ENCODE results near the gene ASB13. TPM values are rescaled to one million over a fixed set of nuclear protein-coding genes. Genes with fewer than 3 reads are reported as not detected.

ASB13 gene
- total and polyA plus RNA-seq, 10 of the 15 experiments (the other 5 are each of a cell fraction or from before 2014, with no cell fraction given), result 0.02 to 0.59 (median 0.10) TPM; not detected in 2

DNA sequence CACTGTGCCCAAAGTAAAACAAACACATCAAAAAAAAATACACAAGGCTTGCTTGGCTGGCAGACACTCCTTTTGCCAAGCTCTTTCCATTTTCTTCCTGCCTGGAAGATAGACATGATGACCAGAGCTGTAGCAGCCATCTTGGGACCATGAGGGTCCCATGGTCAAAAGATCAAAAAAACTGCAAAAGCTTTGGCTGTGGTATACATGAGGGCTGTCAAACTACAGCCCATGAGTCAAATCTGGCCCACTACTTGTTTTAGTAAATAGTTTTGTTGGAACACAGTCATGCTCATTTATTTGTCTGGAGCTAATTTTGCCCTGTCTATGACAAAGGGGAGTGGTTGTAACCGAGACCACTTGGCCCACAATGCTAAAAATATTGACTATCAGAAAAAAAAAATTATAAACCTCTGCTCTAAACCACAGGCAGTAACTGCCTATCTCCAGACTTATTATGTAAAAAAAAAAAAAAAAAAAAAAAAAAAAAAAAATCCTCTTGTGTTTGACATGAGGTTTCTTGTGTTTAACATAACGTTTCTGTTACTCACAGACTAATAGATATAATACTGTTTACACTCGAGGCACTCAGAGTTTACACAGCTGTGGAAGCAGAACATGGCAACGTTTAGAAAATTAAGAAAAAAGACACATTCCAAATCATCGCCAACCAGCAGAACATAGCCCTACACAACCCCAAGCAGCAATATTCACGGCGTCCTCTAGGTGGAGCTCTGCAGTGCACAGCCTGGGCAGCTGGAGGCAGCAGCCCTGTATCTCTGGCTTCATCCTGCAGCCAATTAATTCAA is 36.9 kb downstream of the ASB13 start (continued):
- TF ChIP-seq ZNF274 (IDR thresholded peaks at IDR 0.05; ENCODE audit: insufficient read depth, insufficient read length), result no peak
- no peak for TF ChIP-seq CBX5 (IDR thresholded peaks at IDR 0.05; ENCODE audit: low read depth)
- TF ChIP-seq POU2F2 (IDR thresholded peaks at IDR 0.05; ENCODE audit: borderline replicate concordance, low read depth, low read length), result 0 out of 3 replicates have a peak, but pooled peaks have one; percentile 26
- no peak for TF ChIP-seq NR2C1 (IDR thresholded peaks at IDR 0.05)
- no peak for TF ChIP-seq ZNF217 (IDR thresholded peaks at IDR 0.05)
- TF ChIP-seq ZNF384 (IDR thresholded peaks at IDR 0.05; ENCODE audit: borderline replicate concordance, low read depth, low read length), result 0 out of 2 replicates have a peak, but pooled peaks have one; percentile 5
- TF ChIP-seq MTA3 (IDR thresholded peaks at IDR 0.05; ENCODE audit: borderline replicate concordance, low read length), result no peak
- no peak for TF ChIP-seq SREBF1 (IDR thresholded peaks at IDR 0.05; ENCODE audit: low read length)
- no peak for TF ChIP-seq ZSCAN29 (IDR thresholded peaks at IDR 0.05)
- no peak for TF ChIP-seq IRF3 (IDR thresholded peaks at IDR 0.05)
- no peak for TF ChIP-seq GATAD2B (conservative IDR thresholded peaks at IDR 0.05; ENCODE audit: low read depth)
- TF ChIP-seq, protein P1, sequence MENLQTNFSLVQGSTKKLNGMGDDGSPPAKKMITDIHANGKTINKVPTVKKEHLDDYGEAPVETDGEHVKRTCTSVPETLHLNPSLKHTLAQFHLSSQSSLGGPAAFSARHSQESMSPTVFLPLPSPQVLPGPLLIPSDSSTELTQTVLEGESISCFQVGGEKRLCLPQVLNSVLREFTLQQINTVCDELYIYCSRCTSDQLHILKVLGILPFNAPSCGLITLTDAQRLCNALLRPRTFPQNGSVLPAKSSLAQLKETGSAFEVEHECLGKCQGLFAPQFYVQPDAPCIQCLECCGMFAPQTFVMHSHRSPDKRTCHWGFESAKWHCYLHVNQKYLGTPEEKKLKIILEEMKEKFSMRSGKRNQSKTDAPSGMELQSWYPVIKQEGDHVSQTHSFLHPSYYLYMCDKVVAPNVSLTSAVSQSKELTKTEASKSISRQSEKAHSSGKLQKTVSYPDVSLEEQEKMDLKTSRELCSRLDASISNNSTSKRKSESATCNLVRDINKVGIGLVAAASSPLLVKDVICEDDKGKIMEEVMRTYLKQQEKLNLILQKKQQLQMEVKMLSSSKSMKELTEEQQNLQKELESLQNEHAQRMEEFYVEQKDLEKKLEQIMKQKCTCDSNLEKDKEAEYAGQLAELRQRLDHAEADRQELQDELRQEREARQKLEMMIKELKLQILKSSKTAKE (IDR thresholded peaks at IDR 0.05; ENCODE audit: low read depth, poor library complexity, severe bottlenecking), result no peak
- TF ChIP-seq, protein P2, sequence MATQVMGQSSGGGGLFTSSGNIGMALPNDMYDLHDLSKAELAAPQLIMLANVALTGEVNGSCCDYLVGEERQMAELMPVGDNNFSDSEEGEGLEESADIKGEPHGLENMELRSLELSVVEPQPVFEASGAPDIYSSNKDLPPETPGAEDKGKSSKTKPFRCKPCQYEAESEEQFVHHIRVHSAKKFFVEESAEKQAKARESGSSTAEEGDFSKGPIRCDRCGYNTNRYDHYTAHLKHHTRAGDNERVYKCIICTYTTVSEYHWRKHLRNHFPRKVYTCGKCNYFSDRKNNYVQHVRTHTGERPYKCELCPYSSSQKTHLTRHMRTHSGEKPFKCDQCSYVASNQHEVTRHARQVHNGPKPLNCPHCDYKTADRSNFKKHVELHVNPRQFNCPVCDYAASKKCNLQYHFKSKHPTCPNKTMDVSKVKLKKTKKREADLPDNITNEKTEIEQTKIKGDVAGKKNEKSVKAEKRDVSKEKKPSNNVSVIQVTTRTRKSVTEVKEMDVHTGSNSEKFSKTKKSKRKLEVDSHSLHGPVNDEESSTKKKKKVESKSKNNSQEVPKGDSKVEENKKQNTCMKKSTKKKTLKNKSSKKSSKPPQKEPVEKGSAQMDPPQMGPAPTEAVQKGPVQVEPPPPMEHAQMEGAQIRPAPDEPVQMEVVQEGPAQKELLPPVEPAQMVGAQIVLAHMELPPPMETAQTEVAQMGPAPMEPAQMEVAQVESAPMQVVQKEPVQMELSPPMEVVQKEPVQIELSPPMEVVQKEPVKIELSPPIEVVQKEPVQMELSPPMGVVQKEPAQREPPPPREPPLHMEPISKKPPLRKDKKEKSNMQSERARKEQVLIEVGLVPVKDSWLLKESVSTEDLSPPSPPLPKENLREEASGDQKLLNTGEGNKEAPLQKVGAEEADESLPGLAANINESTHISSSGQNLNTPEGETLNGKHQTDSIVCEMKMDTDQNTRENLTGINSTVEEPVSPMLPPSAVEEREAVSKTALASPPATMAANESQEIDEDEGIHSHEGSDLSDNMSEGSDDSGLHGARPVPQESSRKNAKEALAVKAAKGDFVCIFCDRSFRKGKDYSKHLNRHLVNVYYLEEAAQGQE (IDR thresholded peaks at IDR 0.05; ENCODE audit: low read depth, low read length), result no peak
- TF ChIP-seq HDAC2 (IDR thresholded peaks at IDR 0.05), result no peak
- no peak for TF ChIP-seq CREM (IDR thresholded peaks at IDR 0.05; ENCODE audit: low read depth)
- no peak for TF ChIP-seq BACH1 (IDR thresholded peaks at IDR 0.05; ENCODE audit: borderline replicate concordance)
- TF ChIP-seq ZNF207 (IDR thresholded peaks at IDR 0.05; ENCODE audit: borderline replicate concordance), result no peak
- TF ChIP-seq, protein P3, sequence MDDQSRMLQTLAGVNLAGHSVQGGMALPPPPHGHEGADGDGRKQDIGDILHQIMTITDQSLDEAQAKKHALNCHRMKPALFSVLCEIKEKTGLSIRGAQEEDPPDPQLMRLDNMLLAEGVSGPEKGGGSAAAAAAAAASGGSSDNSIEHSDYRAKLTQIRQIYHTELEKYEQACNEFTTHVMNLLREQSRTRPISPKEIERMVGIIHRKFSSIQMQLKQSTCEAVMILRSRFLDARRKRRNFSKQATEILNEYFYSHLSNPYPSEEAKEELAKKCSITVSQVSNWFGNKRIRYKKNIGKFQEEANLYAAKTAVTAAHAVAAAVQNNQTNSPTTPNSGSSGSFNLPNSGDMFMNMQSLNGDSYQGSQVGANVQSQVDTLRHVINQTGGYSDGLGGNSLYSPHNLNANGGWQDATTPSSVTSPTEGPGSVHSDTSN (IDR thresholded peaks at IDR 0.05; ENCODE audit: insufficient replicate concordance, low read depth, low read length), result no peak
